Endometrial microvascular endothelial cells (primary cell): Measurements from ENCODE around the gene METTL27. TPM values are rescaled to one million over a fixed set of nuclear protein-coding genes. Genes with fewer than 3 reads are reported as not detected.
"Not testable (repeated sequence)": the region's sequence is repeated elsewhere in the genome, so short reads cannot be mapped to it uniquely, and the experiment has no call there.

ENCODE experiments used
- in situ Hi-C: cut with HindIII; loops from 2 replicates; pipeline ENCODE4 v1.10.0; 2017; ENCODE audit warnings: low sequenced_read_pairs, low pct_unique_long_range_greater_than_20kb; ENCODE audit errors: inconsistent ontology term
- total RNA-seq: library from RNA; depleted of rRNA; stranded (reverse); fragments of >200 nt; gene quantifications from one replicate; pipeline ENCODE4 v1.2.3, GENCODE V29; 2015; ENCODE audit errors: inconsistent ontology term

Gene METTL27
- total RNA-seq, 1 donor from 2014 or later, result 3.6 TPM

GRCh38 chr7:73871163-73872011 lies 29.1 kb upstream of the METTL27 start:
- in situ Hi-C loops, result loop anchor here (25.0 kb wide), 1 partner anchor 316 kb away; no protein-coding TSS in a partner anchor

GRCh38 chr7:73870041-73870492 lies 27.8 kb upstream of the METTL27 start:
- in situ Hi-C loops, result loop anchor here (25.0 kb wide), 1 partner anchor 317 kb away; no protein-coding TSS in a partner anchor

DNA sequence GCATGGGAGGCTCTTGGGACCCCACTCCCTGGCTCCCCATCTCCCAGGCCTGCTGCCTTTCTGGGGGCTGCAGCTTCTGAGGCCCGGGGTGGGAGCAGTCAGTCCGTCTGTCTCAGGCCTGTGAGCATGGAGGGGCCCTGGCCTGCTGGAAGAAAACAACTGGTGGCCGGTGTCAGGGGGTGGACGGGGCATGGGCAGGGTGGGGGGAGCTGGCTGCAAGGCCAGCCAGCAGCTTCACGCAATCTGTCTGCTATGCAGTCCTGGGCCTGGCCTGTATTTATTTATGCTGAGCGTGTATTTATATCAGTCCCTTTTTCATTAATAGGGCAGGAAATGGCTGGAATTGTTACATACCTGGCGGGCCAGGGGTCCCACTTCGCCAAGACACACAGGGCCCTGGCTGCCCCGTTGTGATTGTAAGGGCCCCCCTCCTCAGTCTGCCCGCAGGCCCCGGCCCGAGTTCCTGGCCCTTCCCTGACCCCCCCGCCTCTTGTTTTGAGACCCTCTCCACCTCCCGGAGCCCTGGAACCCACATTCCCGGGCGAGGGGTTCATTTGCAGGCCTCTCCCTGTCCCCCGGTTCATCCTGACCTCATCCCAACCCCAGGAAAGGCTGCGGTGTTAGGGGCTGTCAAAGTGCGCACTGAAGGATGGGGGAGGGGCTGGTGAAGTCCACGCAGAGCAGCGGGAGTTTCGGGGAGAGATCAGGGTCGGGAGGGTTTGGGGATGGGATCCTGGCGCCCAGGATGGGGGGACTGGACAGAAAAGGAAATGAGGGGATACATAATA lies 26.9 kb upstream of the METTL27 start:
- in situ Hi-C loops, result loop anchor here (25.0 kb wide), 1 partner anchor 318 kb away; no protein-coding TSS in a partner anchor

GRCh38 chr7:73866446-73866767 lies 24.1 kb upstream of the METTL27 start:
- in situ Hi-C loops, result loop anchor here (25.0 kb wide), 1 partner anchor 321 kb away; no protein-coding TSS in a partner anchor

DNA sequence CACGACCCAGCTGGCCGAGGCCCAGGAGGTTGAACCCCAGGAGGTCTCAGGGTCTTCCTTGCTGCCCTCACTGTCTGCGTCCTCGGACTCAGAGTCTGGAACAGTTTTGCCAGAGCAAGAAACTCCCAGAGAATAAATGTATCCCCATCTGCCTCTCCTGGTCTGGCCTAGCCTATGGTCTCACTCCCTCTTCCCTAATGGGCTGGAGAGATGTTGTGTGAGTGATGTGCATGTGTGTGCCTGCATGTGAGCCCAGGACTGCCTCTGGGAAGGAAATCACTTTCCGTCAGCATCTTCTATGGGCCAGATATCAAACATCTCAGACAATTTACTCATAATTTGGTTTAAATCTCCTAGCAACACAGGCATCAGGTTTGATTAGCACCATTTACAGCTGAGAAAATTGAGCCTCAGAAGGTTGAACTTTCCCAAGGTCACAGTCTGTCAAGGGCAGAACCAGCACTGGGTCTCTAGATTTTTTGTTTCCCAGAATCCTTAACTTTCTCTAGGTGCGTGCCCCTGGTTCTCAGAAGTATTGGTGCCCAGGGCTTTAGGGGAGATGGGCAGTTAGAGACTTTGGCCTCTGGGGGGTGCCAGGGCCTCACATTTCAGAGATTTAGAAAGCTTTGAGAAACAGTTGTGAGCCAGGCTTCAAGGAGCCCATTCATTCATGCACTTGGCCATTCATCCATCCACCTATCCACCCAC lies 23.6 kb upstream of the METTL27 start:
- in situ Hi-C loops, result loop anchor here (25.0 kb wide), 1 partner anchor 321 kb away; no protein-coding TSS in a partner anchor

GRCh38 chr7:73864981-73865711 lies 22.8 kb upstream of the METTL27 start:
- in situ Hi-C loops, result loop anchor here (25.0 kb wide), 1 partner anchor 322 kb away; no protein-coding TSS in a partner anchor

DNA sequence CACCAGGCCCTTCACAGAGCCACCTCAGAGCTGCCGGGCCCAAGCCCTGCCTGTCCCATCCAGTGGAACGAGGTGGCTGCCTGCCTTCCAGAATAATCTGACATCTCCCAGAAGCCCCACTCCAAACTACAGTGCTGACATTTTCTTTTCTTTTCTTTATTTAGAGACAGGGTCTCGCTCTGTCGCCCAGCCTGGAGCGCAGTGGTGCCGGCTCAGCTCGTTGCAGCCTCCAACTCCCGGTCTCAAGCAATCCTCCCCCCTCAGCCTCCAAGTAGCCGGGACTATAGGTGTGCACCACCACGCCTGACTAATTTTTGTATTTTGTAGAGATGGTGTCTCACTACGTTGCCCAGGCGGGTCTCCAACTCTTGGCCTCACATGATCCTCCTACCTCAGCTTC lies 19.0 kb upstream of the METTL27 start:
- in situ Hi-C loops, result loop anchor here (25.0 kb wide), 1 partner anchor 326 kb away; no protein-coding TSS in a partner anchor

DNA sequence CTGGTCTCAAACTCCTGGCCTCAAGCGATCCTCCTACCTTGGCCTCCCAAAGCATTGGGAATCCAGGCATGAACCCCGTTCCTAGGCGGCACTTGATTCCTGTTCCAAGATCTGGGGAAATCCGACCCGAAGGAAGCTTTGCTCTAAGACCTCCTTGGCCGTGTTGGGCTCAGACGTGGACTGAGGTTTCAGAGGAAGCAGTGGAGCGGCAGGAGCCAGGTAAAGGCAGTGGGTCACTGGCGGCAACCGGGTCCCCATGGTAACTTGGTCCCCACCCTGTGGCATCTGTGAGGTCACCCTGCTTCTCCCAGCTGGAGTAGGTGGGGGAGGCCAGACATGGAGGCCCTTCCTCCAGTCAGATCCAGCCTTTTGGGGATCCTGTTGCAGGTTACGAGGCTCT lies 18.5 kb upstream of the METTL27 start, which contains the start of gene TMEM270:
Gene TMEM270 (plus strand): TSS at position 301 of the 400 bp plus-strand sequence. CDS start 36 bp downstream, at position 337.
- in situ Hi-C loops, result loop anchor here (25.0 kb wide), 1 partner anchor 326 kb away; no protein-coding TSS in a partner anchor

DNA sequence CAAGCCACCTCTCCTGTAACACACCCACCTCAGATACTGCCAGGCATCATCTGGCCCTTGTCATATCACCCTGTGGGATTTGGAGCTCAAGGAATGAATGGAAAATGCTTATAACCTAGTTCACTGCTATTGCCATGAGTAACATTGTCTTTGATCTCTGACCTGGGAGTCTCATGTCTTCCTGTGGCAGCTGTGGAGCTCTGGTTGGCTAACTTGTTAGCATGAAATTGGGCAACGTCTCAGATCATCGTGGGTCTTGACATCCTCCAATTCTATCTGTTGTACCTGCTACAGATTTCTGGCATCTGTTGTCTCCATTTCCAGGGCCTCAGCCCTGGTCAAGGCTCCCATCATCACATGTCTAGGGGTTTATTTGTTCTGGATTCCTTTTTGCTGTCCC lies 16.5 kb upstream of the METTL27 start:
- in situ Hi-C loops, result loop anchor here (25.0 kb wide), 1 partner anchor 328 kb away; no protein-coding TSS in a partner anchor

DNA sequence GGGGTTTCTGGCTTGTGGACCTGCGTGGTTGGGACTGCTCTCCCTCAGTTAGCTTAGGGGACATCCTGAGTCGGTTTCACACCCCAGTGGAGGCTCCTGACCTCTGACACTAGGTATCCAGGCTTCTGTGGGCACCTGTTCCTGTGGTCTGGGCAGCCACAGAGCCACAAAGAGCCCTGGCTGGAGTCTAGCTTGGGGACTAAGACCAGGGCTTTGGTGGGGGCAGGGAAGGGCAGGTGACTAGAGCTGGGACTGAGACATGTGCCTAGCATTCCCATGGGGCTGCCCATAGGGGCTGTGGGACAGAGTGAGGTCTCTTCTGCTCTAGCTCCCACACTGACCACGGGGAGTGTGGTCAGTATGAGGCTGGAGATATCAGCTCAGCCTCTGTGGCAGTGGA lies 14.6 kb upstream of the METTL27 start:
- in situ Hi-C loops, result loop anchor here (25.0 kb wide), 1 partner anchor 330 kb away; no protein-coding TSS in a partner anchor

- in situ Hi-C loops, result loop anchor here (25.0 kb wide), 1 partner anchor 335 kb away; no protein-coding TSS in a partner anchor
These were observed 10.2 kb upstream of the METTL27 start for GRCh38 chr7:73852500-73852899.

GRCh38 chr7:73851410-73852338 lies 9.4 kb upstream of the METTL27 start:
- in situ Hi-C loops, result loop anchor here (25.0 kb wide), 1 partner anchor 336 kb away; no protein-coding TSS in a partner anchor

DNA sequence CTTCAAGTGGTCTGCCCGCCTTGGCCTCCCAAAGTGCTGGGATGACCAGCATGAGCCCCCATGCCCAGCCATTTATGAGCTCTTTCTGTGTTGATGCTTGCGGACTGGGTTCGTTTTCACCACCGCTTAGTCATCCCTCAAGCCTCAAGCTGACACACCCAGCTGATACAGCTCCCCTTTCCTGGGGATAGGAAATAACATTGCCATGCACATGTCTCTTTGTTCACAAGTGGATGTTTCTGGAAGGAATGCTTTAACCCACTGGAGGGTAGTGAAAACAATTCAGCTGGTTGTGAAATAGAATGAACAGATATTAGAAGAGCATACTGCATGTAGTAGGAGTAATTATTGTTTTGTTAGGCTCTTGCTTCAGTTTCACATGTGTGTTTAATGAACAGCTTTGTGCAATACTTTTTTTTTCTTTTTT lies 8.5 kb upstream of the METTL27 start:
- in situ Hi-C loops, result loop anchor here (25.0 kb wide), 1 partner anchor 337 kb away; no protein-coding TSS in a partner anchor

GRCh38 chr7:73847941-73848723 lies 5.8 kb upstream of the METTL27 start:
- in situ Hi-C loops, result no loop called here

- in situ Hi-C loops, result not testable (repeated sequence)
These were observed 3.4 kb upstream of the METTL27 start for GRCh38 chr7:73845701-73846195.
